ENCODE measurements around the gene ILDR1.

The ILDR1 gene

GRCh38 chr3:122021811-122022401 lies at the start of gene ILDR1:
Gene ILDR1, minus strand, starts transcription at chr3:122022247. Its CDS starts 170 bp downstream, at chr3:122022077.
- no peak within 1 kb of the TSS for H3K4me3 ChIP-seq (ENCODE audit: control insufficient read depth, low read depth, low read length)
- DNase-seq (ENCODE audit: low read depth), result no peak
- TF ChIP-seq CTCF (IDR thresholded peaks at IDR 0.05; ENCODE audit: control insufficient read depth, insufficient read depth, low read depth, low read length, missing control alignments), result no peak

GRCh38 chr3:122067588-122068240 lies 45.7 kb upstream of the ILDR1 start:
- DNase-seq (ENCODE audit: low read depth), result no peak
- no peak overlapping the region for H3K4me3 ChIP-seq (ENCODE audit: control insufficient read depth, low read depth, low read length)
- TF ChIP-seq CTCF (IDR thresholded peaks at IDR 0.05; ENCODE audit: control insufficient read depth, insufficient read depth, low read depth, low read length, missing control alignments), result no peak

GRCh38 chr3:122067214-122067550 lies 45.1 kb upstream of the ILDR1 start:
- no peak for TF ChIP-seq CTCF (IDR thresholded peaks at IDR 0.05; ENCODE audit: control insufficient read depth, insufficient read depth, low read depth, low read length, missing control alignments)
- no peak overlapping the region for H3K4me3 ChIP-seq (ENCODE audit: control insufficient read depth, low read depth, low read length)
- DNase-seq (ENCODE audit: low read depth), result no peak

- no peak for DNase-seq (ENCODE audit: low read depth)
- H3K4me3 ChIP-seq (ENCODE audit: control insufficient read depth, low read depth, low read length), result no peak overlapping the region
- TF ChIP-seq CTCF (IDR thresholded peaks at IDR 0.05; ENCODE audit: control insufficient read depth, insufficient read depth, low read depth, low read length, missing control alignments), result no peak
Measured at GRCh38 chr3:122066331-122067213, 44.5 kb upstream of the ILDR1 start.

GRCh38 chr3:122064326-122064725 lies 42.3 kb upstream of the ILDR1 start:
- no peak overlapping the region for H3K4me3 ChIP-seq (ENCODE audit: control insufficient read depth, low read depth, low read length)
- no peak for TF ChIP-seq CTCF (IDR thresholded peaks at IDR 0.05; ENCODE audit: control insufficient read depth, insufficient read depth, low read depth, low read length, missing control alignments)
- no peak for DNase-seq (ENCODE audit: low read depth)

GRCh38 chr3:122063908-122064307 lies 41.9 kb upstream of the ILDR1 start:
- no peak overlapping the region for H3K4me3 ChIP-seq (ENCODE audit: control insufficient read depth, low read depth, low read length)
- DNase-seq (ENCODE audit: low read depth), result no peak
- TF ChIP-seq CTCF (IDR thresholded peaks at IDR 0.05; ENCODE audit: control insufficient read depth, insufficient read depth, low read depth, low read length, missing control alignments), result no peak
